HepG2 (cell line): ENCODE results near the gene RUSC1. TPM values are rescaled to one million over a fixed set of nuclear protein-coding genes. Genes with fewer than 3 reads are reported as not detected.

ENCODE experiments used
- ARNTL ChIP-seq: sonication (generic); formaldehyde crosslinking; IDR thresholded peaks from 2 replicates; pipeline ENCODE4 v1.4.0; 2020; ENCODE audit warnings: mild to moderate bottlenecking, missing genetic modification reagents
- BCL3 ChIP-seq: sonication (generic); formaldehyde crosslinking; IDR thresholded peaks from 2 replicates; pipeline ENCODE4 v1.5.1; 2020; ENCODE audit warnings: mild to moderate bottlenecking, missing genetic modification reagents, moderate library complexity
- BCLAF1 ChIP-seq: fragments of 450-650 bp; IDR thresholded peaks from 2 replicates; pipeline ENCODE4 v1.6.1; 2017; ENCODE audit warnings: mild to moderate bottlenecking
- DNMT3B ChIP-seq: conservative IDR thresholded peaks from 2 replicates; pipeline ENCODE4 v1.6.1; 2016; ENCODE audit warnings: missing biosample characterization, control low read depth
- KDM3A ChIP-seq: IDR thresholded peaks from 2 replicates; pipeline ENCODE4 v1.6.1; 2018; ENCODE audit warnings: low read depth, missing compliant biosample characterization
- KIAA2018 ChIP-seq: sonication (generic); formaldehyde crosslinking; IDR thresholded peaks from 2 replicates; pipeline ENCODE4 v1.5.0; 2020; ENCODE audit warnings: mild to moderate bottlenecking, missing genetic modification reagents, borderline replicate concordance
- NFE2L2 ChIP-seq: fragments of 150-350 bp; IDR thresholded peaks from 2 replicates; pipeline ENCODE4 v1.6.1; 2014; ENCODE audit warnings: low read length
- PHF20 ChIP-seq: sonication (generic); formaldehyde crosslinking; IDR thresholded peaks from 2 replicates; pipeline ENCODE4 v1.5.0; 2020; ENCODE audit warnings: mild to moderate bottlenecking, missing genetic modification reagents
- PLRG1 ChIP-seq: fragments of 450-650 bp; conservative IDR thresholded peaks from 2 replicates; pipeline ENCODE4 v1.6.1; 2016
- SALL1 ChIP-seq: sonication (generic); formaldehyde crosslinking; IDR thresholded peaks from 2 replicates; pipeline ENCODE4 v1.8.0; 2022; ENCODE audit warnings: mild to moderate bottlenecking, missing genetic modification reagents
- XRCC5 ChIP-seq: fragments of 200-400 bp; formaldehyde crosslinking; optimal IDR thresholded peaks from 2 replicates; pipeline ENCODE3; 2017; ENCODE audit warnings: mild to moderate bottlenecking, low read length
- ZBTB2 ChIP-seq: sonication (generic); formaldehyde crosslinking; IDR thresholded peaks from 2 replicates; pipeline ENCODE4 v1.8.0; 2022; ENCODE audit warnings: low read depth, missing genetic modification reagents
- ZNF124 ChIP-seq: sonication (generic); formaldehyde crosslinking; IDR thresholded peaks from 2 replicates; pipeline ENCODE4 v1.4.0; 2020; ENCODE audit warnings: missing genetic modification reagents
- ZNF136 ChIP-seq: sonication (generic); formaldehyde crosslinking; IDR thresholded peaks from 2 replicates; pipeline ENCODE4 v1.8.1; 2022; ENCODE audit warnings: low read depth, mild to moderate bottlenecking, moderate library complexity, missing genetic modification reagents
- ZNF44 ChIP-seq: sonication (generic); formaldehyde crosslinking; IDR thresholded peaks from 2 replicates; pipeline ENCODE4 v1.5.1; 2020; ENCODE audit warnings: mild to moderate bottlenecking, missing genetic modification reagents
- ZNF605 ChIP-seq: sonication (generic); formaldehyde crosslinking; IDR thresholded peaks from 2 replicates; pipeline ENCODE4 v1.8.0; 2022; ENCODE audit warnings: mild to moderate bottlenecking, missing genetic modification reagents
- polyA plus RNA-seq, 8 experiments: library from polyadenylated mRNA; depleted of rRNA in 3 of 8; stranded (reverse) in 7 of 8; unstranded in 1 of 8; fragments of >200 nt; fragmentation: Illumina TruSeq in 4 of 8; extraction: Trizol in 4 of 8; gene quantifications; 2 replicates each; pipeline versions ENCODE4 v1.2.1 to v1.2.3, GENCODE V29; 2011 to 2016; ENCODE audit warnings: low read depth in 4 of 8, missing spikeins in 1 of 8, mixed read lengths in 1 of 8; ENCODE audit not compliant: insufficient read depth in 1 of 8
- total RNA-seq, 5 experiments: library from RNA; depleted of rRNA; stranded (reverse); fragments of >200 nt; fragmentation: Illumina TruSeq; extraction: Trizol; gene quantifications; 2 replicates each; pipeline ENCODE4 v1.2.3, GENCODE V29; 2016; ENCODE audit warnings: low read depth in 1 of 5

The RUSC1 gene
- total and polyA plus RNA-seq, 2 of the 13 experiments (the other 11 are each of a cell fraction or from before 2014, with no cell fraction given), result 18.7 to 20.4 TPM

- no peak for TF ChIP-seq KIAA2018
- no peak for TF ChIP-seq ZNF124 (CRISPR knock-in tag)
- no peak for TF ChIP-seq ZNF136
- TF ChIP-seq NFE2L2, result no peak
- TF ChIP-seq XRCC5, result no peak
- no peak for TF ChIP-seq BCLAF1
- TF ChIP-seq ARNTL (CRISPR knock-in tag), result 0 out of 2 replicates have a peak, but pooled peaks have one; percentile 36
- 0 out of 2 replicates have a peak, but pooled peaks have one; percentile 53 for TF ChIP-seq KDM3A
- TF ChIP-seq PHF20 (CRISPR knock-in tag), result peak; percentile 61
- no peak for TF ChIP-seq PLRG1
- no peak for TF ChIP-seq ZNF44 (CRISPR knock-in tag)
- no peak for TF ChIP-seq ZBTB2
- peak; percentile 79 for TF ChIP-seq BCL3 (CRISPR knock-in tag)
- TF ChIP-seq ZNF605, result no peak
- peak; percentile 75 for TF ChIP-seq SALL1 (CRISPR knock-in tag)
- no peak for TF ChIP-seq DNMT3B
Measured at GRCh38 chr1:155277070-155277901, 43.4 kb upstream of the RUSC1 start, which contains the start of gene HCN3 (continued).
